ENCODE data around the gene LCOR. TPM values are rescaled to one million over a fixed set of nuclear protein-coding genes. Genes with fewer than 3 reads are reported as not detected.

LCOR gene
- total RNA-seq, 1 donor from 2014 or later: 26.2 TPM

- Mint-ChIP-seq H3K4me1 (ENCODE audit: low read depth) (no peaks in the 10 kb centered on the region), H3K4me3 (no peak overlapping the region), H3K27ac (no peak overlapping the region), H3K9me3 (peaks cover 23% of the 10 kb centered on the region), H3K36me3 (ENCODE audit: low read depth) (peaks cover 4% of the 10 kb centered on the region), H3K27me3 (ENCODE audit: insufficient read depth) (peaks cover 4% of the 10 kb centered on the region)
- intact Hi-C loops (cut with micrococcal nuclease): no loop called here
- no peak for DNase-seq (ENCODE audit: low spot score)
Measured at GRCh38 chr10:97005349-97005748, 173.3 kb downstream of the LCOR start.

- Mint-ChIP-seq H3K27ac (no peak overlapping the region), H3K36me3 (ENCODE audit: low read depth) (peaks cover 4% of the 10 kb centered on the region), H3K4me3 (no peak overlapping the region), H3K4me1 (ENCODE audit: low read depth) (no peaks in the 10 kb centered on the region), H3K27me3 (ENCODE audit: insufficient read depth) (peaks cover 4% of the 10 kb centered on the region), H3K9me3 (peaks cover 23% of the 10 kb centered on the region)
- intact Hi-C loops (cut with micrococcal nuclease): no loop called here
- no peak for DNase-seq (ENCODE audit: low spot score)
Measured at GRCh38 chr10:97006364-97006763, 174.3 kb downstream of the LCOR start.

- no peaks in the 10 kb centered on the region for H3K4me1 Mint-ChIP-seq (ENCODE audit: low read depth)
- H3K27ac Mint-ChIP-seq: no peak overlapping the region
- peaks cover 23% of the 10 kb centered on the region for H3K9me3 Mint-ChIP-seq
- peaks cover 4% of the 10 kb centered on the region for H3K27me3 Mint-ChIP-seq (ENCODE audit: insufficient read depth)
- intact Hi-C loops (cut with micrococcal nuclease): no loop called here
- H3K4me3 Mint-ChIP-seq: no peak overlapping the region
- no peak for DNase-seq (ENCODE audit: low spot score)
- peaks cover 4% of the 10 kb centered on the region for H3K36me3 Mint-ChIP-seq (ENCODE audit: low read depth)
Measured at GRCh38 chr10:97007417-97007816, 175.3 kb downstream of the LCOR start.

GRCh38 chr10:97010695-97011206 is 178.7 kb downstream of the LCOR start:
- peaks cover 8% of the 10 kb centered on the region for H3K4me1 Mint-ChIP-seq (ENCODE audit: low read depth)
- intact Hi-C loops (cut with micrococcal nuclease): no loop called here
- peaks cover 2% of the 10 kb centered on the region for H3K36me3 Mint-ChIP-seq (ENCODE audit: low read depth)
- no peak for DNase-seq (ENCODE audit: low spot score)
- H3K9me3 Mint-ChIP-seq: peaks cover 19% of the 10 kb centered on the region
- no peak overlapping the region for H3K4me3 Mint-ChIP-seq
- H3K27me3 Mint-ChIP-seq (ENCODE audit: insufficient read depth): peaks cover 4% of the 10 kb centered on the region
- H3K27ac Mint-ChIP-seq: no peak overlapping the region

GRCh38 chr10:97011397-97011796 is 179.3 kb downstream of the LCOR start:
- intact Hi-C loops (cut with micrococcal nuclease): no loop called here
- Mint-ChIP-seq H3K36me3 (ENCODE audit: low read depth) (peaks cover 2% of the 10 kb centered on the region), H3K4me3 (no peak overlapping the region), H3K27ac (no peak overlapping the region), H3K9me3 (peaks cover 17% of the 10 kb centered on the region), H3K27me3 (ENCODE audit: insufficient read depth) (peaks cover 4% of the 10 kb centered on the region), H3K4me1 (ENCODE audit: low read depth) (peaks cover 10% of the 10 kb centered on the region)
- DNase-seq (ENCODE audit: low spot score): no peak

- Mint-ChIP-seq H3K9me3 (peaks cover 7% of the 10 kb centered on the region), H3K4me3 (no peak overlapping the region), H3K27ac (no peak overlapping the region), H3K36me3 (ENCODE audit: low read depth) (peaks cover 2% of the 10 kb centered on the region), H3K27me3 (ENCODE audit: insufficient read depth) (peaks cover 2% of the 10 kb centered on the region), H3K4me1 (ENCODE audit: low read depth) (peaks cover 21% of the 10 kb centered on the region)
- DNase-seq (ENCODE audit: low spot score): no peak
- intact Hi-C loops (cut with micrococcal nuclease): no loop called here
Measured at GRCh38 chr10:97012470-97012869, 180.4 kb downstream of the LCOR start.

- H3K4me3 Mint-ChIP-seq: no peak overlapping the region
- peaks cover 2% of the 10 kb centered on the region for H3K27me3 Mint-ChIP-seq (ENCODE audit: insufficient read depth)
- H3K27ac Mint-ChIP-seq: no peak overlapping the region
- intact Hi-C loops (cut with micrococcal nuclease): no loop called here
- peaks cover 23% of the 10 kb centered on the region for H3K4me1 Mint-ChIP-seq (ENCODE audit: low read depth)
- H3K9me3 Mint-ChIP-seq: no peaks in the 10 kb centered on the region
- H3K36me3 Mint-ChIP-seq (ENCODE audit: low read depth): no peaks in the 10 kb centered on the region
- DNase-seq (ENCODE audit: low spot score): no peak
Measured at GRCh38 chr10:97013568-97013967, 181.5 kb downstream of the LCOR start.

- Mint-ChIP-seq H3K27me3 (ENCODE audit: insufficient read depth) (peaks cover 2% of the 10 kb centered on the region), H3K9me3 (no peaks in the 10 kb centered on the region), H3K4me3 (no peak overlapping the region), H3K36me3 (ENCODE audit: low read depth) (no peaks in the 10 kb centered on the region), H3K4me1 (ENCODE audit: low read depth) (peaks cover 23% of the 10 kb centered on the region), H3K27ac (no peak overlapping the region)
- DNase-seq (ENCODE audit: low spot score): no peak
- intact Hi-C loops (cut with micrococcal nuclease): no loop called here
Measured at GRCh38 chr10:97013983-97014382, 181.9 kb downstream of the LCOR start.

GRCh38 chr10:97015240-97015639 is 183.1 kb downstream of the LCOR start:
- DNase-seq (ENCODE audit: low spot score): no peak
- H3K9me3 Mint-ChIP-seq: no peaks in the 10 kb centered on the region
- H3K27me3 Mint-ChIP-seq (ENCODE audit: insufficient read depth): peaks cover 2% of the 10 kb centered on the region
- peaks cover 23% of the 10 kb centered on the region for H3K4me1 Mint-ChIP-seq (ENCODE audit: low read depth)
- H3K36me3 Mint-ChIP-seq (ENCODE audit: low read depth): no peaks in the 10 kb centered on the region
- no peak overlapping the region for H3K4me3 Mint-ChIP-seq
- H3K27ac Mint-ChIP-seq: no peak overlapping the region
- intact Hi-C loops (cut with micrococcal nuclease): no loop called here

- H3K27me3 Mint-ChIP-seq (ENCODE audit: insufficient read depth): peaks cover 2% of the 10 kb centered on the region
- no peaks in the 10 kb centered on the region for H3K9me3 Mint-ChIP-seq
- peak overlapping the region; percentile 82 for H3K27ac Mint-ChIP-seq
- DNase-seq (ENCODE audit: low spot score): peak; percentile 6
- peak overlapping the region; percentile 48 for H3K4me3 Mint-ChIP-seq
- intact Hi-C loops (cut with micrococcal nuclease): loop anchor here (1.0 to 2.0 kb wide), 2 partner anchors 39 to 186 kb away; no protein-coding TSS in a partner anchor
- peaks cover 27% of the 10 kb centered on the region for H3K4me1 Mint-ChIP-seq (ENCODE audit: low read depth)
- H3K36me3 Mint-ChIP-seq (ENCODE audit: low read depth): no peaks in the 10 kb centered on the region
Measured at GRCh38 chr10:97016728-97017473, 184.8 kb downstream of the LCOR start.

- peaks cover 30% of the 10 kb centered on the region for H3K4me1 Mint-ChIP-seq (ENCODE audit: low read depth)
- intact Hi-C loops (cut with micrococcal nuclease): loop anchor here (2.0 kb wide), 1 partner anchor 187 kb away; no protein-coding TSS in a partner anchor
- peak overlapping the region; percentile 82 for H3K27ac Mint-ChIP-seq
- H3K36me3 Mint-ChIP-seq (ENCODE audit: low read depth): no peaks in the 10 kb centered on the region
- DNase-seq (ENCODE audit: low spot score): no peak
- no peaks in the 10 kb centered on the region for H3K9me3 Mint-ChIP-seq
- peaks cover 2% of the 10 kb centered on the region for H3K27me3 Mint-ChIP-seq (ENCODE audit: insufficient read depth)
- H3K4me3 Mint-ChIP-seq: no peak overlapping the region
Measured at GRCh38 chr10:97017474-97017903, 185.4 kb downstream of the LCOR start.

GRCh38 chr10:97018251-97019212 is 186.4 kb downstream of the LCOR start:
- Mint-ChIP-seq H3K36me3 (ENCODE audit: low read depth) (no peaks in the 10 kb centered on the region), H3K4me3 (no peak overlapping the region), H3K27me3 (ENCODE audit: insufficient read depth) (peaks cover 2% of the 10 kb centered on the region), H3K9me3 (no peaks in the 10 kb centered on the region), H3K27ac (no peak overlapping the region), H3K4me1 (ENCODE audit: low read depth) (peaks cover 30% of the 10 kb centered on the region)
- intact Hi-C loops (cut with micrococcal nuclease): no loop called here
- no peak for DNase-seq (ENCODE audit: low spot score)

Measured in activated T-helper 1 cell treated with anti-CD3 and anti-CD28 coated beads, Interleukin-12 subunit alpha, Interleukin-12 subunit beta, Interleukin-2, Interleukin-4 antibody, amounts not matched to agents 30 ng/mL and 10 ng/mL and 1 ng/mL, durations not matched to agents 14 hours and 24 hours and 36 hours (primary cell).